ENCODE results near the gene SLIT3.
"Not testable (repeated sequence)": the region's sequence is repeated elsewhere in the genome, so short reads cannot be mapped to it uniquely, and the experiment has no call there.

The SLIT3 gene

DNA sequence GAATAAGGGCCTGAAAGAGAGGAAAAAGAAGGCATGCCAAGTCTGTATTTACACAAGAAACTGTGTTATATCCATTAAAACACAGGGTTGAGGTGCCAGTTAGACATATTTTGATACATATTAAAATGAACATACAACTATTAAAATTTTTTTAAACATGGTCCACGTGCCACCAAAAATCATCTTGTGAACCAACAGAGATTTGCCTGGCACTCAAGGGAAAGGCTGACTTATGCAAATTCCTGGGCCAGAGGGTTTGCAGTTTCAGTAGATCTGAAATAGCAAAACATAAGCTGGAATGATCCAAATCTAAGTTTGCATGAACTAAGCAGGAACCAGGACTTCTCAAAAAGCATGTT lies 168.7 kb downstream of the SLIT3 start:
- no peak for DNase-seq

GRCh38 chr5:169131616-169132301 lies 169.2 kb downstream of the SLIT3 start:
- no peak for DNase-seq

- no peak for DNase-seq
Observed at GRCh38 chr5:169128679-169129078, 172.3 kb downstream of the SLIT3 start.

DNA sequence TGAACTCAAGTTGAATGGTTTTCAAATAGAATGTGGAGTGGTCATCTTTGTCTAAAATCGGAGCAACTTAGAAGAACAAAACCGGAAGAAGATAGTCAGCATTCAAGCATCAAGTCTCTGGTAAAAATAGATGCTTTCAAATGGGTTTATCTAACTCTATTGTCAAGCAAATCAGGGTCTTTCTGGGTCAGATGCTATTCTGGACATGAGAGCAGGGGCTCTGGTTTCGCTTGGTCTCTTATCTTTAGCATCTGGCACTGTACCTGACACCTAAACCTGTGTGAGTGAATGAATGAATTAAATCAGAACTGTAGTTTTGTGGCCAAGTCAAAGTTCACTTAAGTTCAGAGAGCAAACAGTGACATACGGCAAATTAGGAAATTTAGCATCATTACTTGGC lies 173.5 kb downstream of the SLIT3 start:
- DNase-seq, result no peak

- DNase-seq, result no peak
Observed at GRCh38 chr5:169126481-169127021, 174.4 kb downstream of the SLIT3 start.

- no peak for DNase-seq
Observed at GRCh38 chr5:169125571-169125970, 175.4 kb downstream of the SLIT3 start.

DNA sequence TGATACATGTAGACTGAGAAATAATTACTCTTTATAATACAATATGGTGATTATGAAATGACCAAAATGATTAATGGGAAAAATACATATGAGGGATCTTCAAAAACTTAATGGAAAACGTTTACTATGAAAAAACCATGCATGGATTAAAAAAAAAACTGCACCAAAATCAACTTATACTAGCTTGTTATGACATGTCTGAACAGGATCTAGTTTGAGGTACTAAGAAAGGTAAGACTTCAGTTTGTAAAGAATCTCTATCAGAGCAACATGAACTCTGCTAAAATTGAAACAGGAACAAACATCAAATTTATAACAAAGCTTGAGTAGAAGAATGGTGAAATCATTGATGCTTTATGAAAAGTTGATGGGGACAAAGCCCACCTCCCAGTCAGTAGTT lies 178.0 kb downstream of the SLIT3 start:
- no peak for DNase-seq

GRCh38 chr5:169121630-169122420 lies 179.1 kb downstream of the SLIT3 start:
- DNase-seq, result no peak

DNA sequence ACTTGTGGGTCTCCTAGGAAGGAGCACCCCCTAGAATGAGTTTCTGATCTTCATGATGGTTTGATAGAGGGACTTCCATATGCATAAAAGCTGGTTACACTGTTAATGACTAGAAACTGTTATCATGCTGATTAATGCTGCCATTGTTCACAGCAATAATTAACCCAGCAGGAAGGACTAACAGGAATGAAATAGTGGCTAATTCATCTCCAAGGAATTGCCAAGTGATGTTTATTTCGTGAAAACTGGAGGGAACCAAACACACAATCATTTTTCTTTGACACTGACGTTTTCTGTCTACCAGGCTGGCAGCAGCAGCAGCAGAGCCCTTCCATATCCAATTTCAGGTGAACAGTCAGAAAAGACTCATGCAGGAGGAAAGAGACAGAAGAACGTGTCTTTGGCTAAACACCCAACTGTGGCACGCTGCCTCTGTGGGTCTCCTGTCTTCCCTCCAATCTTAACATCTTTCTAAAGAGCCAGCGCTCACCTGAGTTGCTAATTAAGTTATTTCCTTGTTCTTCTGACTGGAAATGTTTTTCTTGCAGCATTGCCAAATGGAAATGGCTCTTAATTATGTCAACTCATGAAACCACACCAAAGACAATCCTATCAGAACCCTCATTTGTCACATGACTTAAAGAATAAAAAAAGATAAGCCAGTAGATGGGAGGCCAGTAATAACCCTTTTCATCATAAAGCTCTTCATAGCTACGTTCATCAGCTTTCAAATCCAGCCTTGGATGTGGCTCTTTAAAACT lies 181.5 kb downstream of the SLIT3 start:
- no peak for DNase-seq

DNA sequence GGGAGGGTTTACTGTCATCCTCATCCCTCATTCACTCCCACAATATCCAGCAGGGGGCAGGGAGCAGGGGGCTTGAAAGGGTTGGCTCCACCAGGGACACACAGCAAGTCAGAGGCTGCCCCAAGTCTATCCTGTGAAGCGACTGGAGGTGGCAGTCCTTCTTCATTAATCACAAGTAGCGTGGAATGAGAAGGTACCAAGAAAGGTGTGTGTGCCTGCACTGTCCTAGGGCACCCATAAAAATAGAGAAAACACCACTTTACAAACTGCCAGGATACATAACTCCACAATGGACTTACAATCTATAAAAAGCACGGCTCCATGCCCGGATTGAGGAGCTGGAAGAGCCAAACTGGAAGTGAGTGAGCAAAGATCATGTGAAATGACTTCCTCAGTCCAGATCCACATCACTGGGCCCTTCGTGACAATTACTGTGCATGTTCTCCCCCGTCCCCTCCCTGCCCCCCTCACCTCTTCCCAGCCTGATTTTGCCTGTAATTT lies 183.9 kb downstream of the SLIT3 start:
- DNase-seq, result no peak

GRCh38 chr5:169115461-169116124 lies 185.3 kb downstream of the SLIT3 start:
- no peak for DNase-seq

DNA sequence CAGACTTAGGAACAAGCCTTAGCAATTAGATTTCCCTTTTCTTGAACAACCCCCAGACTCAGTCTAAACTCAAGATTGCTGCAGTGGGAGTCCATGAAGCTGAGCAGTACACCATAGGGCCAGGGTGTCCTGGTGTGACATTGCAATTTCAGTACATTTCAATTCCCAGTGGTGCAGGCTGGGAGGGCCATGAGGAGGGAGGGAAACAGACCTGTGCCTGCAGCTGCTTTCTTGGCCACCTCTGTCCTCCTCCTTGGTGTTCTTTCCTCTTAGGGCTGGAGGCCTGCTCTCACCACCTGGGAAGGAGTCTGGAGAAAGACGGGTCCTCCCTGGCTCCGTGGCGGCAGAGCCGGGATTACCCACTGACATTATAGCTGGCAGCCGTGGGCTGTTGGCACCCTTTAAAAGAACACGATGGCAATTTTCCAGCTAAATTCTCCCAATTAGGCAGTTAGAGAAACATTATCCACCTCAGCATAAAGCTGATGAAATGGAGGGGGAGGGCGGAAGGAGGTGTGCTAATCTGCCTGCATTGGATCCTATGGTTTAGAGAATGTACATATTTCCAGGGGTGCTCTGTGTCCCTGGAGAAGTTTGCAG lies 186.4 kb downstream of the SLIT3 start:
- no peak for DNase-seq

- no peak for DNase-seq
Observed at GRCh38 chr5:169112016-169112415, 188.9 kb downstream of the SLIT3 start.

DNA sequence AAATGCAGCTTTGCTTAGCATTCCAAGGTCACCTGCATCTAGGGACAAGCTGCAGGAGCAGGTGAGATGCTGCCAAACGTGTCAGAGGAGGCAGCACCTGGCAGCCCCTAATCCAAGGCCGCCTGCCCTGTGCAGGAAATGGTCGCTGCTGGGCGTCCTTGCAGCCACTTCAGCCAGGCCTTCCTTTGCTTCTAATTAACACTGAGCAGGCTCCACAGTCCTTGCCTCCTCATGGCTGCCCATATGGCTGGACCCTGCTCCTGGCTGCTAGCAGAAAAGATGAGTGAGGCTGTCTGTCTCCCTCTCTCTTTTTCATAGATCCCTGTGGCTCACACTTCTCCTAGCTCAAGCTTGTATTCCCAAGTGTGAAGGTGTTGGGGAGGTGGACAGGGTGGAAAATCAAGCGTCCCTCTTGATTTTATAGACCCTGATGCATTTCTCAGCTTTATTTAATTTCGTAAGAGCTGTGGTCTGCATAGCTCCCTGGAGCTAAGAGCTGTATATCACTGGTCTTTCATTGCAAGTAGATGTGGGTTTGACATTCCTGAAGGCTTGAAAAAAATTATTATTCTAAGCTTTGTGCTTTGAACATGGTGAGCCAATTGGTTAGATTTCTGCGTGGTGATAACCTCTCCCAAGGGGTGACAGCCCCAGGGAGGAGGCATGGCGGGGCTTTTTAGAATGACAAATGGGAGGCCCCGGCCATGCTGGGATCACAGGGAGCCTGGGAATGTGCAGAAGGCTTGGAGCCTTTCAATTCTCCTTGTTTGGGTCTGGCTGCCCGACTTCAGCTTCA lies 193.8 kb downstream of the SLIT3 start:
- DNase-seq, result no peak

DNA sequence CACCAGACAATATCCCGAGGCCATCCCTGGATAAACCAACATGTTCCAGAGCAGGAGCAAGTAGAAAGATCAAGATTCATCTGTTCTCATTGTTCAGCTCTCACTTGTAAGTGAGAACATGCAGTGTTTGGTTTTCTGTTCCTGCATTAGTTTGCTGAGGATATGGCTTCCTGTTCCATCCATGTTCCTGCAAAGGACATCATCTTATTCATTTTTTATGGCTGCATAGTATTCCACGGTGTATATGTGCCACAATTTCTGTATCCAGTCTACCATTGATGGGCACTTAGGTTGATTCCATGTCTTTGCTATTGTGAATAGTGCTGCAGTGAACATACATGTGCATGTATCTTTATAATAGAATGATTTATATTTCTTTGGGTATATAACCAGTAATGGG lies 195.4 kb downstream of the SLIT3 start:
- not testable (repeated sequence) for DNase-seq

DNA sequence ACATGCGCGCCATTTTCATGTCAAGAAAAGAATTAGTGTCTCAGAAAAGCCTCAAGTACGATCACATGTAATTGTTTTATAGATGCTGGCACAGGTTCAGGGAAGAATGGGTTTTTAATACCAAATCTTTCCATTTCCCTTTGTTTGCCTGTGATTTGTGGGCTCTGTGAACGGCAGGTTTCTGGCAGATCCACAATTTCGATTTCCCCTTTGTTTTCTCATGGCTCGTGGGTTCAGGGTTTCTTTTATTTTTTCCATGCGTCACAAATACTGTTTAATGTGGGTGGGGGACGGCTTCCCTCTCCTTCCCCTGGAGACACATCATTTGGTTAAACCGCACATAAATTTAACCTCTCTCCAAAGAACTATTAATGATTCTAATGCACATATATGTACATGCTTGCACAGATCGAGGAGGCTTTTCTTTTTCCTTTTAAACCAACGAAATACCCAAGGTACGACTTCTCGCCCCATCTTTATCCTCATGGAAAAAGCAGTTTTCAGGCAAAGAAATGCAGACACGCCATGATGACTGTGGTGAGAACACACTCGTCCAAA lies 195.9 kb downstream of the SLIT3 start:
- DNase-seq, result no peak

GRCh38 chr5:169103586-169104181 lies 197.3 kb downstream of the SLIT3 start:
- no peak for DNase-seq

DNA sequence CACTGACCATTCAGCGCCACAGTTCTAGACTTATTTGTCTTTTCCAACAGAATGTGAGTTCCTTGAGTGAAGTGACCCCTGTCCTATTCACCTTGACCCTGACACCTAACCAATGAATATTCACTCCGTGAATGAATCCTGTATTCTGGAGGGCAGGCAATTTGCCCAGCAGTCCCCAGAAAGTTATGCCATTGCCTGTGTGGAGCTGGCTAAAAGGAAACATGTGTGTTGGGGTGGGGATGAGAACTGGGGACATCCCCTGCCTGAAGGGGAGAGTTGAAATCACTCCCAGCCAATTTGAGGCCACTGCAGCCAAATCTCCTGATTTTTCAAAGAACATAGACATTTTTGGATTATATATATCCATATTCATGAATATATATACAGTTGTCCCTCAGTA lies 199.0 kb downstream of the SLIT3 start:
- no peak for DNase-seq

- no peak for DNase-seq
Observed at GRCh38 chr5:169100735-169101075, 200.2 kb downstream of the SLIT3 start.

DNA sequence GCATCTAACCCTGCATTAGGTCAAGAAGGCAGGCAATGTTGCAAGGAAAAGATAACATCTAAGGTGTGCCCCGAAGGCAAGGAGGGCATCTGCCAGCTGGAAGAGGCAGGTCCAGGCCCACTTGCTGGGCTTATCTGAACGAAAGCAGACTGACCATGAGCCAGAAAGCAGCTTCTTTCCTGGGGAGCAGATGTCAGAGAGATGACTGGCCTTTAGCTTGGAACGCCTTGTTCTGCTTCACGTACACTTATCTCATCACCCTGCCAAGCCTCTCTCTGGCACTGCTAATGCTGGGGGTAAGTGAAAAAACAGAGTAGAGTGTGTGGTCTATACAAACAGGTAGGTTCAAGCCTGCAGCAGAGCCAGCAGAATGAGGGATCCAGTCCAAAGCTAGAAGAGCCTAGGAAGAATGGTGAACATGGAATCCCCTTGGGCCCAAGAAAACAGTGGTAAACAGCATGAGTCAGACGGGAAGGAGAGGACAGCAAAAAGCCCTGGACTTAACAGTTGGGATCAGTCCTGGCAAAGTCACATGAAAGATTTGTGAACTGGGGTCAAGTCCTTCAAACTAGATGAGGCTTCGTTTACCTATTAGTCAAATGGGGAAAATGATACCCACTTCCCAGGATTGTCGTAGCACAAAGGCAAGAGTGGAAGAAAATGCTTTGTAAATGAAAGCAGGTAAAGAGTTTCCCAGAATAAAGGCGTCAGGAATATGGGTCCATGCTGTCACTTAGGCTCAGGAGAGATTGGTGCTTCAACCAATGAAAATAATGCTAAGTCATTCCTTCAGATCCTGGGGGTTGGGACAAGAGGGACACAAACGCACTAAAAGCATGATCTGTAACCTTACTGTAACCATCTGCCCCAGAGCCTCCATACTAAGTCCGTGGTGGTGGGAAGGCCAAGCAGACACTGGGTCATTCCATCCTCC lies 200.9 kb downstream of the SLIT3 start:
- DNase-seq, result no peak
